Activated CD4-positive, alpha-beta T cell treated with anti-CD3 and anti-CD28 coated beads for 1 hour (primary cell): ENCODE data around the gene TRIM3.

Experiments used
- DNase-seq: peaks from one replicate; pipeline ENCODE4 v3.0.0-alpha.2; 2020

TRIM3 gene

GRCh38 chr11:6400431-6401345, 73.1 kb downstream of the TRIM3 start:
- no peak for DNase-seq
